Activated naive CD4-positive, alpha-beta T cell treated with anti-CD3 and anti-CD28 coated beads, Interleukin-2, amount 50 U/mL, for 72 hours (primary cell): Measurements from ENCODE around the gene USP32. TPM values are rescaled to one million over a fixed set of nuclear protein-coding genes. Genes with fewer than 3 reads are reported as not detected.

Source experiments
- ATAC-seq, 2 donors: fragments of 150-1000 bp; cut with Tn5 transposase; 2 replicates each; pipeline ENCODE4 v1.10.0; 2021; ENCODE audit warnings: mild to moderate bottlenecking in 2 of 2, moderate library complexity in 2 of 2
- DNase-seq, 2 donors: peaks; one replicate each; pipeline ENCODE4 v3.0.0; 2021 to 2022; ENCODE audit warnings: low spot score in 2 of 2
- H3K27ac Mint-ChIP-seq, 2 donors: one replicate each; pipeline ENCODE4 v1.8.0; 2022; ENCODE audit warnings: mild to moderate bottlenecking in 2 of 2, mixed read lengths in 2 of 2
- H3K36me3 Mint-ChIP-seq, 2 donors: one replicate each; pipeline ENCODE4 v1.8.0; 2022; ENCODE audit warnings: mixed read lengths in 2 of 2
- H3K9me3 Mint-ChIP-seq, 2 donors: one replicate each; pipeline ENCODE4 v1.8.0; 2022; ENCODE audit warnings: mixed read lengths in 2 of 2
- total RNA-seq, 2 donors: library from RNA; stranded (reverse); gene quantifications; one replicate each; pipeline ENCODE4 v1.2.3, GENCODE V29; 2022

USP32 gene
- total RNA-seq, 2 donors from 2014 or later: 42.6 to 51.5 TPM

DNA sequence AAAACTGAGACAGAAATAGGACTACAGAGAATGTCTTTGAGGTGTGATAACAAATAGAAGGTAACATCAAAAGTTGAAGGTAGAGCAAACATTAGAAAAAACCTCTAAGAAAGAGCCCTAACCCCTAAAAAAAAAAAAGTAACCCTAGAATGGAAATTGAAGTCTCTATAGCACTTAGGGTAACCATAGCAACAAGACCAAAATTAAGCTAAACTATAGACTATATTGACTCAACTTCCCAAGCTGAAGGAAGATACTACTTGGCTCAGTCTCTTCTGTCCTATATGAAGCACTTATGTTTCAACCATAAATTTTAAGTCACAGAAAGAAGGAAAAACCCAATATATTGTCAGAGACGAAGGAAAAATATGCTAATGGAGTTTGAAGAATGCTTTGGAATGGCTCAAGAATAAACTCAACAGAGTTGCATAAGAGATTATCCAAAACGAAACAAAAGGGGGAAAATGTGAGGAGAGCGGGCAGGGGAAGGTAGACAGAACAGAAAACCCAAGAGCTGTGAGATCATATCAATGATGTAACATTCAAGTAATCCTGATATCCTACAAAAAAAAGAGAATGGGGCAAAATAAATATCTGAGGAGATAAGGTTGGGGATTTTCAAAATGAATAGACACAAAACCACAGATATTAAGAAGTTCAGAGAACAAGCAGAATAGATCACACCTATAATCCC lies 88.4 kb downstream of the USP32 start:
- Mint-ChIP-seq H3K36me3 (no peaks in the 10 kb centered on the region), H3K9me3 (no peaks in the 10 kb centered on the region), H3K27ac (no peak overlapping the region)
- ATAC-seq: peak; percentile 28 to 64
- DNase-seq: no peak

DNA sequence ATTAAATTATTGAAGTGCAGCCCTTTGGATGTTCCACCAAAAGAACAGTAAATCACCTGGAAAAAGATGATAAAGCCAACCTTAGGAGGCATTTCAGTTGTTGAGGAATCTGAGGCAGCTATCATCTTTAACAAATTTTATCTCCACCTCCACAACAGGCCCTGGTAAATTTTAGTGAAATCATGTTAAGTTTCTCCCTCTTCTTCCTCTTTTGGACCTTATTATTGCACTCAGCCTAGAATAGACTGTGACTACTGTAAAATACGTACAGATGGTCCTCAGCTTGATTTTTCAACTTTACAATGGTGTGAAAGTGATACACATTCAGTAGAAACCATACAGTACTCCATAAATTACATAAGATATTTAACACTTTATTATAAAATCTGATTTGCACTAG lies 90.3 kb downstream of the USP32 start:
- no peak for ATAC-seq
- H3K27ac Mint-ChIP-seq: no peak overlapping the region
- no peak for DNase-seq
- H3K36me3 Mint-ChIP-seq: no peaks in the 10 kb centered on the region
- no peaks in the 10 kb centered on the region for H3K9me3 Mint-ChIP-seq

DNA sequence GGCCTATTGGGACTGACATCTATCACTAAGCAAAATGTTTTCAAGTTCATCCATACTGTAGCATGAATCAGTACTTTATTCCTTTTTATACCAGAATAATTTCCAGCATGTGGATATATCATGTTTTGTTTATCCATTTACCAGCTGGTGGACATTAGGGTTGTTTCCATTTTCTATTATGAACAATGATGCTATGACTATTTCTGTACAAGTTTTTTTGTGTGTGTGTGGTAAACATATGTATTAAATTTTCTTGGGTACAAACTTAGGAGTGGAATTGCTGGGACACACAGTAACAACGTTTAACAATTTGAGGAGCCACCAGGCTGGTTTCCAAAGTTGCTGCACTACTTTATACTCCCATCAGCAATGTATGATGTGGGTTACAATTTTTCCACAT lies 91.0 kb downstream of the USP32 start:
- no peak for ATAC-seq
- no peak overlapping the region for H3K27ac Mint-ChIP-seq
- H3K9me3 Mint-ChIP-seq: no peaks in the 10 kb centered on the region
- H3K36me3 Mint-ChIP-seq: no peaks in the 10 kb centered on the region
- DNase-seq: no peak

DNA sequence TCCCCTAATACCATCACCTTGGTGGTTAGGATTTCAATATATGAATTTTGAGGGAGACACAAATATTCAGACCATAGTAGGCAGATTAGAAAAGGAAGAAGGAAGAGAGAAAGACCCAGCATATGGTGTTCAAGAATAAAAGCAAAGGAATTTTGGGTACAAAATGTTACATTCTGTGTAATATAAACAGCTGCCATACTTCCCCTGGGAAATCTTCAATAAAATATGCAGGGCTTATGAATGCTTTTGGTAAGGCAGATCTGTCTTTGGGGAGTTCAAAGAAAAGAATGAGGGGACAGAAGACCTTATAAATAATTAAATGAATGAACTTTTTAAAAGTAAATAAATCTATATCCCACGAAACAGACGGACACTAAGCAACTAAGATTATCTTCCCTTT lies 91.9 kb downstream of the USP32 start:
- Mint-ChIP-seq H3K36me3 (no peaks in the 10 kb centered on the region), H3K9me3 (no peaks in the 10 kb centered on the region), H3K27ac (no peak overlapping the region)
- DNase-seq (no peak), ATAC-seq (no peak)

DNA sequence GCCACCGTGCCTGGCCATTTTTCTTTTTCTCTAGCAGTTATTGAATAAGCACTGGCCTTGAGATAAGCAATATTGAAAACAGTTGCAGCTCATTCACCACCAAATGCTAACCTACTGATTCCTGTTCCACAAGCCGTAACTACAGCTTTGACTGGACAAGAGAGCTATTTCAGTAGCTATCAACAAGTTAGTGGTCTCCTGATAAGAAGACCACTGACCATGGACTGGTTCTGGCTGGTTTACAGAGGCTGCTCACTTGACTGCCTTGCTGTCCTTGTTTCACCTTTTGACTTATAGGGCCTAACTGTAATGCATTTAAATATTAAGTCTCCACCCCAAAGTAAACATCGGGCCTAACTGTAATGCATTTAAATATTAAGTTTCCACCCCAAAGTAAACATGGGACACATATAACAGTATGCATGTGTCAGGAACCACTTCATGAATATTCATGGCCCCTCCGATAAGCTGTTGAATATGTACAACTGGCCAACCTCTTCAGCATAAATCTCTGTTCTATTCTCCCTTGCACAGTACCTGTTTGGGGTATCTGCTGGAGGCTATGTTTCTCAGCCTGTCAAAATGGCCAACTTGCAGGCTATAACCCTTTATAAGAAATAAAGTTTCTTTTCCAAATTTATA lies 94.1 kb downstream of the USP32 start:
- Mint-ChIP-seq H3K9me3 (no peaks in the 10 kb centered on the region), H3K36me3 (no peaks in the 10 kb centered on the region), H3K27ac (no peak overlapping the region)
- ATAC-seq (no peak), DNase-seq (no peak)

DNA sequence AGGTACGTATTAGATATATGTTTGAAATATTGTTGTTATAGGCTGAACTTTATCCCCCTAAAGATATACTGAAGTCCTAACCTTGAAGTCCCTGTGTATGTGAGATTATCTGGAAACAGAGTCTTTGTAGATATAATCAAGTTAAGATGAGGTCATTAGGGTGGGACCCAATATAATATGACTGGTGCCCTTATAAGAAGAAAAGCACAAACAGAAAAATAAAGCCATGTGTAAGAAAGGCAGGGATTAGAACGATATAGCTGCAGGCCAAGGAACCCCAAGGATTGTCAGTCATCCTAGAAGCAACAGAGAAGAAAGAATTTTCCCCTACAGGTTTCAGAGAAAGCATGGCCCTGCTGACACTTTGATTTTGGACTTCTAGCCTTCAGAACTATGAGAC lies 95.8 kb downstream of the USP32 start:
- Mint-ChIP-seq H3K27ac (no peak overlapping the region), H3K9me3 (no peaks in the 10 kb centered on the region), H3K36me3 (no peaks in the 10 kb centered on the region)
- ATAC-seq (no peak), DNase-seq (no peak)

DNA sequence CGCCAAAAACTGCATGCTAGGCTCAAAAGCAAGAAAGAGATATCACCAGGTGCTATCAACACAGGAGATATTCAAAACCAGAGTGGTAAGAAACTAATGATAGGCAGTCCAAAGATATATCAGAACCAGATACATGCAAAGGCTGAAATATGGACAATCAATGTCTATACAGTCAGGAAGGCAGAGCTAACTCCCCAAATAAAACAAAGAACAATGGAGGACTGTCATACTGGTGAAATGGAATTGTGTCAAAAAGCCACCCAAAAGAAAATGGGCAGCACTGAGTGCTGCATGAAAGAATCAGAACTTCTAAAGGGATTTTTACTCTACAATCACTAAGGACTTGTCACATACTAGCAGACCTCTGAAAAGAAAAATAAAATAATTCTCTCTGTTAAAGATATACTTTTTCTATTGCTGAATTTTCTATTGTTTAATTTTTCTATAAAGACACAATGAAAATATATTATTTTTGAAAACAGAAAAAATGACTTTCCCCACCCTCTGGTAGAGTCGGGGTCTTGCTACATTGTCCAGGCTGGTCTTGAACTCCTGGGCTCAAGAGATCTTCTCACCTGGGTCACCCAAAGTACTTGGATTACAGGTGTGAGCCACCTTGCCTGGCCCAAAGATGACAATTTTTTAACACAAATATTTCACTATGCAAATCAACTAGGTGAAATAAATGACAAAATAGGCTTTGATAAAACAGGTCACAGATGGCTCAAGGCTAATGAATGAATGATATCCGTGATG lies 98.2 kb downstream of the USP32 start:
- H3K36me3 Mint-ChIP-seq: no peaks in the 10 kb centered on the region

DNA sequence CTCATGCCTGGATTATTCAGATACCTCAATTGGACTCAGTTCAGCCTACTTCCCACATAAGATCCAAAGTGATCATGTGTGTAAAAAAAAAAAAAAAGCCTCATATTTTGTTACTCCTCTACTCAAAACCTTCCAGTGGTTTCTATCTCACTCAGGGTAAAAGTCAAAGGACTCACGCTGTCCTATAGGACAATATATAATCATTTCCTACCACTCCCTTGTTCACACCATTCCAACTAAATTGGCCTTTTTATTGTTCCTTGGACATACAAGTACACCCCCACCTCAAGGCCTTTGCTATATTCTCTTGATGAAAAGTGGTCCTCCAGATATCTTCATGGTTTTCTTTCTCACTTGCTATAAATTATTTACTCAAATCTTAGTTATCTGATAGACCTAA lies 99.2 kb downstream of the USP32 start:
- no peaks in the 10 kb centered on the region for H3K9me3 Mint-ChIP-seq
- H3K27ac Mint-ChIP-seq: no peak overlapping the region
- no peak for DNase-seq
- no peak for ATAC-seq
- no peaks in the 10 kb centered on the region for H3K36me3 Mint-ChIP-seq

More for the DNA sequence above, 98.2 kb downstream of the USP32 start:
- Mint-ChIP-seq H3K9me3 (no peaks in the 10 kb centered on the region), H3K27ac (no peak overlapping the region)
- DNase-seq: no peak
- no peak for ATAC-seq

DNA sequence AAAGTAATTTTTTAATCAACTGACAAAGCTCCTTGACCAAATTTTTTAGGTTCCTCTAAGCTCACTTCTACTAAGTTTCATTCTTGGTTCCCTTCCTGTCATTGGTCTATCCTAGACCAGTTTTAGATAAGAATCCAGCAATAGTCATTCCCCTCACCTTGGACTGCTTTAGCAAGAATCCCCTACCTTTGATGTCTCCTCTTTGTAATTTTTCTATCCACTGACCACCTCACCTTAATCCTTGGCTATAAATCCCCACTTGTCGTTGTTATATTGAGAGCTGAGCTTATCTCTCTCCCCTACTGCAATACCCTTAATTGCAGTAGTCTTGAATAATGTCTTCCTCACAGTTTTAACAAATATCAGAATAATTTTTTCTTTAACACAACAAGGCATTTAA lies 107.2 kb downstream of the USP32 start:
- no peaks in the 10 kb centered on the region for H3K9me3 Mint-ChIP-seq
- no peak overlapping the region for H3K27ac Mint-ChIP-seq

DNA sequence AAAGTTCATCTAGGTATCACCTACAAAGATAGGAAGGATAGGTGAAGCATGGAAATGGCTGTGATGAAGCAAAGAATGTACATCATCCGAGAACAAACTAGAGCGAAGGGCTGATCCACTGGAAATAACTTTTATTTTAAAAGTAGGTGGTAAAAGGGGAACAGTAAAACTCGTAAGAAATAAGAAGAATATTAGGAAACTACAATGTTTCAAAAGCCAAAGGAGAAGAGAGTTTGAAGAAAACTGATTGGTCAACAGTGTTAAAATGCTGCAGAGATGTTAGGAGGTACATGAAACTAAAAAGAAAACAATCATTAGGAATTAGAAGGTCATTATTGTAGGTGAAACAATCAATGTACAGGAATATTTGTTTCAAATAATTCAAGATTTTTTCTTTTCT lies 108.1 kb downstream of the USP32 start:
- Mint-ChIP-seq H3K9me3 (no peaks in the 10 kb centered on the region), H3K27ac (no peak overlapping the region), H3K36me3 (no peaks in the 10 kb centered on the region)
- no peak for DNase-seq
- ATAC-seq: no peak

More for the DNA sequence above, 107.2 kb downstream of the USP32 start:
- ATAC-seq: no peak
- no peak for DNase-seq
- no peaks in the 10 kb centered on the region for H3K36me3 Mint-ChIP-seq

DNA sequence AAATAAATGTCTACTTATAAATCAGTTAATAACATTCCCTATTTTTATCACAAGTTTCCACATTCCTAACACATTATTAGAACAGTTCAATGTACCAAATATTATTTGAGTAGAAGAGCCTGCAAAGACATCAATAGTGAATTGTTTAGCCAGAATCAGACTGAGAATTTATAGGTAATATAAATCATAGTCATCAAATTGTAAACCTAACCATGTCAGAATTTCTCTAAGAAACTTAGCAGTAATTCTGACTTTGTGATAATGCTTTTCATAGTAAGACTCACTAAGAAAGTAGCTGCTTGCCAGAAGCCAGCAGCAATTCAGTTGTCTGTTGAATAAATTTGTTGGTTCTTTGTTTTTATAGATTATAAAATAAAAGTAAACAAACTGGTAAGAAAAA lies 111.3 kb downstream of the USP32 start:
- Mint-ChIP-seq H3K9me3 (no peaks in the 10 kb centered on the region), H3K36me3 (no peaks in the 10 kb centered on the region), H3K27ac (no peak overlapping the region)
- DNase-seq: no peak
- ATAC-seq: no peak

DNA sequence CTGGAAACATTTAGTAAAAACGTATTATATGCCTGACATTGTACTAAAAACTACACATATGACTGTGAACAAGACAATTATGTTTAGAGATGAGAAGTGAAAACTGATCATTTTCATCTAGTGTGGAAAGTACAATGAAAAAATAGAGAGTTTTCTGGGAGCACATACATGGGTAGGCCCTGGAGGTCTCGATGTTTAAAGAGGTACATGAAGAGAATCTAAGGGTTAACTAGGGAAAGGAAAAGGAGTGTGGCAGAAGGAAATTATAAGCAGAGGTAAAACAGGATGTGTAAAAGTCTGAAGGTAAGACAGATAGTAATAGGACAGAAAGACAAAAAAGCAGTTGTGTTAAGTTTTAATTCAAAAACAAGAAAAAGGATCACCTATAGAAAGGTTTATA lies 113.7 kb downstream of the USP32 start:
- Mint-ChIP-seq H3K9me3 (no peaks in the 10 kb centered on the region), H3K27ac (no peak overlapping the region), H3K36me3 (no peaks in the 10 kb centered on the region)
- DNase-seq (no peak), ATAC-seq (peak in 1 of 2 donors; percentile 16)

DNA sequence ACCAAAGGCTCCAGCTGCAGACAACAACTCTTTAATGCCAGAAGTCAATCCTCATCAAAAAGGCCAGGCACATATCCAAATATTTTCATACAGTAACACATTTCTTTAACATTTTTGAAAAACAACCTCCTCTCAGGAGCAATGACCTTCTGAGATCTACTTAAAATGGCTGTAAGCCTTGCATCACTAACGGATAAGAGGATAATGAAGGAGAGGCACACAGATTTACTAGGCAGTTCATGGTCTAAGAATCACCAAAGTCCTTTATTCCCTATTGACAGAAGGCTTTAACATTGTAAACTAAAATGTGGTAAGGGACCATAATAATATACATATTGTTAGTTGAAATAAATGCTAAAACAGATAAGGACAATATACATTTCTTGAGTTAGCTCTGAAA lies 114.7 kb downstream of the USP32 start:
- Mint-ChIP-seq H3K9me3 (no peaks in the 10 kb centered on the region), H3K36me3 (peaks cover 0 to under 1% of the 10 kb centered on the region in 2 donors), H3K27ac (no peak overlapping the region)
- no peak for ATAC-seq
- DNase-seq: no peak

DNA sequence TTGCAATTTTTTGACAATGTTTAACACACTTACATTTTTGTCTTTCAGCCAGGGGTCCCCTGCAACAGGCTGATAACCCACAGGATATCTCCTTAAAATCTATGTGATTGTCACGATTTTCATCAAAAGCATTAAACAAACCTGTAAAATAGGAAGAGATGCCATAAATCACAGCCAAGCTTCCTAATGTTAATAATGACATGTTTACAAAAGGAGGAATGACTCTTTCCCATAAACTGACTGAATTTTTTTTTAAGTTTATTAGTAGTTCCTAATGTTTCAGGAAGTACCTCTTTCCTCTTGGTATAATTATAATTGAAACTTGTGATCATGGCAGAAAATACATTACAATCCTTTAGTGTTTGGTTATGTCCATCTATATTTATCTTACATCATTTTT lies 122.5 kb downstream of the USP32 start:
- ATAC-seq (no peak), DNase-seq (no peak)
- Mint-ChIP-seq H3K9me3 (no peaks in the 10 kb centered on the region), H3K36me3 (peaks cover 0 to 6% of the 10 kb centered on the region in 2 donors), H3K27ac (no peak overlapping the region)

DNA sequence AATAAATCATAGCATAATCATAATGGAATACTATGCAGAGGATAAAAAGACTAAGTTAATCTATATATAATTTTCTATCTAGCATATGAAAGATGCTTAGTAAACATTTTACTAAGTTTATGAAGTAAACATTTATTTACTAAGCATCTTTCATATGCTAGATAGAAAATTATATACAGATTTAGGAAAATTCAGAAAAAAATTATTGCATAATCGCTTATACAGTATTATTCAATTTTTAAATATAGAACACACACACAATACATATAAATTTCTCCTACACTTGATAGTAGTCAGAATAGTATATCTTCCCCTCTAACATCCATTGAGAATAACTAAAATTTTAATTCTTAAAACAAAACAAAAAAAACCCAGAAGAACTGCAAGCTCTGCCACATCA lies 131.4 kb downstream of the USP32 start:
- ATAC-seq (no peak), DNase-seq (no peak)
- no peaks in the 10 kb centered on the region for H3K36me3 Mint-ChIP-seq
- H3K9me3 Mint-ChIP-seq: no peaks in the 10 kb centered on the region
- H3K27ac Mint-ChIP-seq: no peak overlapping the region

DNA sequence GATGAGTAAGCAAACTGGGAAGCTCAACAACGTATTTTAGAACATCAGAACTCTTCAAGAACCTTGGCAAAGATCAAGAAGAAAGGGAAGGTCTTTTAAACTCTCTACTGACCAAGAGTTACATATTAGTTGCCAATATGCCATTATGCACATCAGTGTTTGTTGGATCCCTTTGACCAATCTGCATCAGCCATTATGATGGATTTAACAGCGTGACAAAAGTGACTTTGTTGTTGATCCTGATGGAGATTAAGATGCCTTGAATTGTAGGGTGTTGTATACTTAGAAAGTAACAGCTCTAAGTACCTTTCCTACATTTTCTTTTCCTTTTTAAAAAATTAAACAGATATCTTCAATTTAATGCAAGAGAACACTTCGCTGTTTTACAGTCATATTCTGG lies 133.6 kb downstream of the USP32 start:
- H3K36me3 Mint-ChIP-seq: no peaks in the 10 kb centered on the region

DNA sequence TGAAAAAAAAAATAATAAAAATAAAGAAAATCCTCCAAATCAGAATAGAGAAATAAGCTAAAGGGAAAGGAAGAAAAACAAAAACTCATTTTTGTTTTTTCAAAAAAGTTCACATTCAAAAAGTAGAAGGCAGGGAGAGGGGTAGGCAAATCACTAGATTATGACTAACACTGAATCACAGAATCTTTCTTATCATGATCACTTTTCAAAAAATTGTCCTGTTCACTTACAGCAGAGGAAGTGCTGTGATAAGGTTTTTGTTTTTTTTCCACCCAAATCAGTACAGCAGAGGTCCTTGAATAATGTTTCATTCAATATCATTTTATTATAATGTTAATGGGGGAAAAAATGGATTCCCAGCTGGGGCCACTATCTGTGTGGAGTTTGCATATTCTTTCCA lies 135.8 kb downstream of the USP32 start:
- Mint-ChIP-seq H3K9me3 (no peaks in the 10 kb centered on the region), H3K36me3 (no peaks in the 10 kb centered on the region), H3K27ac (no peak overlapping the region)
- no peak for ATAC-seq
- DNase-seq: no peak

More for the DNA sequence above, 133.6 kb downstream of the USP32 start:
- no peak for ATAC-seq
- H3K27ac Mint-ChIP-seq: no peak overlapping the region
- no peak for DNase-seq
- H3K9me3 Mint-ChIP-seq: no peaks in the 10 kb centered on the region

DNA sequence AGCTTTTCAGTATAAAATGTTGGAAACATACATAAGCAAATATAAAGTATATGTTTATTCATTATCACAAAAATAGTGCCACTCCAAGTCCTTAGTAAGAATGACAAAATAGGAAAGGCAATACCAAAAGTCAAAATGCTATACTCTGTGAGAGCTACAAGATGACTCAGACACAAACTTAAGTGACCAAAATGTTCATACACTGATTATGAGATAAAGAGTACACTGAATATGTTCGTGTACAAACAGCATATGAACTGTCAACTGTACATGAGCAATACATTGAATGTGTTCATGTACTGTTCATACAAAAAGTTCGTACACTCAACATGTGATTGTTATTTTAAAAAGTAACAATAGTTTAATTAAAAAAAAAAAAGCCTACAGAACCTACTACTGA lies 138.9 kb downstream of the USP32 start:
- H3K36me3 Mint-ChIP-seq: peaks cover 4 to 12% of the 10 kb centered on the region in 2 donors
- H3K27ac Mint-ChIP-seq: no peak overlapping the region
- ATAC-seq: no peak
- no peak for DNase-seq
- no peaks in the 10 kb centered on the region for H3K9me3 Mint-ChIP-seq
